Measurements from ENCODE around the gene TRPC3. TPM values are rescaled to one million over a fixed set of nuclear protein-coding genes. Genes with fewer than 3 reads are reported as not detected.
"Not testable (repeated sequence)": the region's sequence is repeated elsewhere in the genome, so short reads cannot be mapped to it uniquely, and the experiment has no call there.

Gene TRPC3
- total RNA-seq, 4 donors from 2014 or later: 0.18 to 0.80 (median 0.28) TPM

DNA sequence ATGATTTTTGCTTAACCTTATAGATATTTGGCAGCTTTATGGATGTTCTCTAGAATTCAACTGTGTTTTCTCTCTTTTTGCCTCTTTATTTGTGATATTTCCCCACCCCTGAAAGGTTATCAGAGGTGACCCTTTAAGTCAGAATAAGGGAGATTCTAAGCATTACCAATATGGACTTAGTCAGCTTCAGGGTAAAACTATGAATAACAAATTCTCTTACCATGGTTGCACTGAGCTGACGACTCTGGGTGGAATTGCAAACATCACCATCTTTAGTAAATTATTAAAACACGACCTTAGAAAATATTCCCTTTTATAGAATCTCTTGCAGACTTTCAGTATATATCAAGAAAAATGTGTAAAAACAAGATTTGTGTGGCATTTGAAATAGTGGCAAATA is 21.6 kb downstream of the TRPC3 start:
- no peaks in the 10 kb centered on the region for H3K36me3 ChIP-seq
- no peaks in the 10 kb centered on the region for H3K9me3 ChIP-seq
- no peak overlapping the region for H3K27ac ChIP-seq
- H3K4me1 ChIP-seq: no peaks in the 10 kb centered on the region
- H3K4me3 ChIP-seq: no peak overlapping the region
- 66% methylated on average over 2 of the region's 2 CpGs for WGBS
- TF ChIP-seq, protein P1, sequence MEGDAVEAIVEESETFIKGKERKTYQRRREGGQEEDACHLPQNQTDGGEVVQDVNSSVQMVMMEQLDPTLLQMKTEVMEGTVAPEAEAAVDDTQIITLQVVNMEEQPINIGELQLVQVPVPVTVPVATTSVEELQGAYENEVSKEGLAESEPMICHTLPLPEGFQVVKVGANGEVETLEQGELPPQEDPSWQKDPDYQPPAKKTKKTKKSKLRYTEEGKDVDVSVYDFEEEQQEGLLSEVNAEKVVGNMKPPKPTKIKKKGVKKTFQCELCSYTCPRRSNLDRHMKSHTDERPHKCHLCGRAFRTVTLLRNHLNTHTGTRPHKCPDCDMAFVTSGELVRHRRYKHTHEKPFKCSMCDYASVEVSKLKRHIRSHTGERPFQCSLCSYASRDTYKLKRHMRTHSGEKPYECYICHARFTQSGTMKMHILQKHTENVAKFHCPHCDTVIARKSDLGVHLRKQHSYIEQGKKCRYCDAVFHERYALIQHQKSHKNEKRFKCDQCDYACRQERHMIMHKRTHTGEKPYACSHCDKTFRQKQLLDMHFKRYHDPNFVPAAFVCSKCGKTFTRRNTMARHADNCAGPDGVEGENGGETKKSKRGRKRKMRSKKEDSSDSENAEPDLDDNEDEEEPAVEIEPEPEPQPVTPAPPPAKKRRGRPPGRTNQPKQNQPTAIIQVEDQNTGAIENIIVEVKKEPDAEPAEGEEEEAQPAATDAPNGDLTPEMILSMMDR (IDR thresholded peaks at IDR 0.05): no peak
- TF ChIP-seq EP300 (IDR thresholded peaks at IDR 0.05) (no peak), POLR2A (IDR thresholded peaks at IDR 0.05) (no peak), POLR2AphosphoS5 (IDR thresholded peaks at IDR 0.05) (no peak)
- H3K27me3 ChIP-seq: peaks cover 7% of the 10 kb centered on the region
- no peak for DNase-seq (ENCODE audit: low spot score in 2 of 2)

DNA sequence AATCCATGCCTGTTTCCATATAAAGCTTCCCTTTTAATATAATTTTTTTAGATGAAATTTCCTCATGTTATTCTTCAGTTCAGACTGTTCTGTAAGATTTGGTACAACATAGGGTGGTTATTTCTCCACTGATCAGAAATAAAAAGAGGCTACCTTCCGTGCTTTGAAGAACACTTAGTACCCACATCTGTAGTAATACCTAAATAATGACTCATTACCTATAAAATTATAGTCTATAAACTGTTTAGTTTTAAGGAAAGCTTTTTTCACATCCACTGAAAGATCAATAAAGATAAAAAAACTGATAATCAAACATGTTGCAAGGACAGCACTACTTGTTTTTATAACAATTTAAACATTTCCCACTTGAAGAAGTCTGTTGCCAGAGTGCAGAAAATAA is 23.9 kb downstream of the TRPC3 start:
- no peak overlapping the region for H3K27ac ChIP-seq
- no peaks in the 10 kb centered on the region for H3K9me3 ChIP-seq
- TF ChIP-seq POLR2A (IDR thresholded peaks at IDR 0.05): no peak
- TF ChIP-seq POLR2AphosphoS5 (IDR thresholded peaks at IDR 0.05): no peak
- TF ChIP-seq EP300 (IDR thresholded peaks at IDR 0.05): no peak
- TF ChIP-seq, protein P1 (IDR thresholded peaks at IDR 0.05): no peak
- WGBS: 68% methylated on average over 1 of the region's 1 CpG
- no peaks in the 10 kb centered on the region for H3K4me1 ChIP-seq
- H3K36me3 ChIP-seq: no peaks in the 10 kb centered on the region
- H3K27me3 ChIP-seq: peaks cover 7% of the 10 kb centered on the region
- H3K4me3 ChIP-seq: no peak overlapping the region
- DNase-seq (ENCODE audit: low spot score in 2 of 2): no peak

DNA sequence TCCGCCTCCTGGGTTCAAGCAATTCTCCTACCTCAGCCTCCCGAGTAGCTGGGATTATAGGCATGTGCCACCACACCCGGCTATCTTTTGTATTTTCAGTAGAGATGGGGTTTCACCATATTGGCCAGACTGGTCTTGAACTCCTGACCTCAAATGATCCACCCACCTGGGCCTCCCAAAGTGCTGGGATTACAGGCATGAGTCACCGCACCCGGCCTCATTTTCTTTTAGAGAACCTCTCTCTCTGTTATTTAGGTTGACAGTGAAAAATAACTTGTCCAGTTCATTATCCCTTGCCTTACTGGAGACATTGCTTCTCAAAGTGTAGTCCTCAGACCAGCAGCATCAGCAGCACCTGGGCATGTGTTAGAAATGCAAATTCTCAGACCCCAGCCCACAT is 25.4 kb downstream of the TRPC3 start:
- not testable (repeated sequence) for H3K4me3 ChIP-seq; H3K9me3 ChIP-seq; H3K27ac ChIP-seq; H3K27me3 ChIP-seq; H3K36me3 ChIP-seq; DNase-seq (ENCODE audit: low spot score in 2 of 2); H3K4me1 ChIP-seq
- WGBS: 85% methylated on average over 5 of the region's 5 CpGs

DNA sequence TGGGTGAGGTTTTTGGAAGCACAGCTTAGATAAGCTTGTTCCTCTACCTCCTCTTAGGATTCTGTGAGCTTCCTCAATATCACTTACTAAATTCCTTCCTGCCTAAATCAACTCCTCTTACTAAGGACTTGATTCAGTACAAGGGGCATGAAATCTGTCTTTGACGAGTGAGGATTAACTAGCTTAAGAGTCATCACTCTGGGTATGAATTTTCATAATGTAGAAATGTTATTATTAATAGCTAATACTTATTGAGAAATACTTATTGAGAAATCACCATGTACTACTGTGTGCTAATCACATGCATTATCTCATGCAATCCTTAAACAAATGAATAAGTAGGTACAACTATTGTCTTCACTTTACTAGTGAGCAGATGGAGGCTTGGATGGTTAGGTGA is 28.6 kb downstream of the TRPC3 start:
- Histone ChIP-seq H3K36me3 (no peaks in the 10 kb centered on the region), H3K27me3 (no peaks in the 10 kb centered on the region), H3K27ac (no peak overlapping the region), H3K4me1 (no peaks in the 10 kb centered on the region), H3K4me3 (no peak overlapping the region), H3K9me3 (no peaks in the 10 kb centered on the region)
- DNase-seq (ENCODE audit: low spot score in 2 of 2): no peak
- WGBS: 85% methylated on average over 1 of the region's 1 CpG
- TF ChIP-seq POLR2A (IDR thresholded peaks at IDR 0.05) (no peak), POLR2AphosphoS5 (IDR thresholded peaks at IDR 0.05) (no peak), EP300 (IDR thresholded peaks at IDR 0.05) (no peak)
- TF ChIP-seq, protein P1 (IDR thresholded peaks at IDR 0.05): no peak

DNA sequence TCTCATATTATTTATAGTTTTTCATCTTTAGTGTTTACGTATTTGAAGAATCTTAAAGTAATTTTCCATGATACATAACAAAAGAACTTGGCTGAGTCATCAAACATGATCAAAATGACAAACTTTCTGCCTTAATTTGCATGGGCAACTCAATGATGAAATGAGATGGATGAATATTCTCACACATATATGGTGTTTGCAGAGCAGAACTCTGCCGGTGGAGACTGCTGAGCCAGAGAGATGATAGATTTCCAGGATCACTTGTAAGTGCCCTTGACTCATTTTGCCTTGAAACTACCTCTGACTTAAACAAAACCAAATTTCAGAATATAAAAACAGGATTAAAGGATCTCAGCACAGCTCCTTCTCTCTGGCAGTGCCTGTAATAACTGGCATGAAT is 38.2 kb downstream of the TRPC3 start:
- Histone ChIP-seq H3K27ac (no peak overlapping the region), H3K4me1 (no peaks in the 10 kb centered on the region), H3K9me3 (no peaks in the 10 kb centered on the region), H3K36me3 (no peaks in the 10 kb centered on the region), H3K4me3 (no peak overlapping the region), H3K27me3 (no peaks in the 10 kb centered on the region)
- 94% methylated on average over 2 of the region's 2 CpGs for WGBS
- no peak for DNase-seq (ENCODE audit: low spot score in 2 of 2)
- TF ChIP-seq POLR2AphosphoS5 (IDR thresholded peaks at IDR 0.05) (no peak), EP300 (IDR thresholded peaks at IDR 0.05) (no peak), POLR2A (IDR thresholded peaks at IDR 0.05) (no peak)
- TF ChIP-seq, protein P1 (IDR thresholded peaks at IDR 0.05): no peak

DNA sequence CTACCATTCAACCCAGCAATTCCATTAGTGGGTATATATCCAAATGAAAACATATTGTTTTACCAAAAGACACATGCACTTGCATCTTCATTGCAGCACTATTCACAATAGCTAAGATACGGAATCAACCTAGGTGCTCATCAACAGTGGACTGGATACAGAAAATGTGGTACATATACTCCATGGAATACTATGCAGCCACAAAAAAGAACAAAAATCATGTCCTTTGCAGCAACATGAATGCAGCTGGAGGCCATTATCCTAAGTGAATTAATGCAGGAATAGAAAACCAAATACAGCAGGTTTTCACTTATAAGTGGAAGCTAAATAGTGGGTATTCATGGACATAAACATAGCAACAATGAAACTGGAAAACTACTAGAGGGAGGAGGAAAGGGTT is 43.5 kb downstream of the TRPC3 start:
- Histone ChIP-seq H3K9me3 (no peaks in the 10 kb centered on the region), H3K36me3 (no peaks in the 10 kb centered on the region), H3K4me3 (no peak overlapping the region), H3K27ac (no peak overlapping the region), H3K4me1 (no peaks in the 10 kb centered on the region), H3K27me3 (no peaks in the 10 kb centered on the region)
- WGBS: 95% methylated on average over 1 of the region's 1 CpG
- TF ChIP-seq, protein P1 (IDR thresholded peaks at IDR 0.05): no peak
- TF ChIP-seq EP300 (IDR thresholded peaks at IDR 0.05) (no peak), POLR2AphosphoS5 (IDR thresholded peaks at IDR 0.05) (no peak), POLR2A (IDR thresholded peaks at IDR 0.05) (no peak)
- no peak for DNase-seq (ENCODE audit: low spot score in 2 of 2)
